SK-N-SH (cell line): ENCODE measurements around the gene GALNT4. TPM values are rescaled to one million over a fixed set of nuclear protein-coding genes. Genes with fewer than 3 reads are reported as not detected.
A peak's percentile ranks its signal among the peaks of the same experiment; 100 is the strongest.

Source experiments
- CTCF ChIA-PET: fragments of 300-600, 350-600 bp; formaldehyde crosslinking; extraction: SDS; loops from one replicate; lab custom pipeline; 2021; lab: Yijun Ruan, JAX
- POLR2A ChIA-PET: fragments of 350-600 bp; sonication (Branson Sonifier 250); formaldehyde crosslinking; extraction: SDS; loops from one replicate; lab custom pipeline; 2020; ENCODE audit warnings: antibody characterized with exemption, inconsistent platforms; lab: Yijun Ruan, JAX
- DNase-seq: peaks from one replicate; pipeline ENCODE4 v3.0.0; 2012
- H2AFZ ChIP-seq: fragments of 200-600 bp; sonication (generic); 2 replicates; pipeline ENCODE4 v1.8.1; 2016; ENCODE audit warnings: antibody characterized with exemption, mild to moderate bottlenecking, low read depth
- H3F3A ChIP-seq: fragments of 200-600 bp; sonication (generic); replicated peaks from 2 replicates; pipeline ENCODE3; 2016; ENCODE audit warnings: antibody characterized with exemption, mild to moderate bottlenecking; ENCODE audit not compliant: insufficient read depth
- H3K27ac ChIP-seq, 2 experiments: fragments of 200-500 bp in 1 of 2; fragments of 200-600 bp in 1 of 2; sonication (Bioruptor generic) in 1 of 2; sonication (generic), shearing (Covaris generic) in 1 of 2; 2 replicates each; pipeline versions ENCODE4 v1.5.1 to v1.6.1; 2014 to 2016; ENCODE audit warnings: low read depth in 2 of 2, inconsistent platforms in 1 of 2, low read length in 1 of 2, mild to moderate bottlenecking in 1 of 2, mixed read lengths in 1 of 2
- H3K27me3 ChIP-seq: fragments of 200-600 bp; sonication (generic), shearing (Covaris generic); 2 replicates; pipeline ENCODE4 v1.6.1; 2016; ENCODE audit warnings: mixed run types; ENCODE audit not compliant: insufficient read depth
- H3K36me3 ChIP-seq, 2 experiments: fragments of 200-500 bp in 1 of 2; fragments of 200-600 bp in 1 of 2; sonication (Bioruptor generic) in 1 of 2; sonication (generic) in 1 of 2; replicated peaks in 1 of 2; 2 replicates each; pipeline versions ENCODE3 to v1.5.1; 2014 to 2016; ENCODE audit warnings: low read length in 1 of 2, mild to moderate bottlenecking in 1 of 2; ENCODE audit not compliant: insufficient read depth in 2 of 2, control insufficient read depth in 1 of 2
- H3K4me1 ChIP-seq, 2 experiments: fragments of 200-500 bp in 1 of 2; fragments of 200-600 bp in 1 of 2; sonication (Bioruptor generic) in 1 of 2; sonication (generic), shearing (Covaris generic) in 1 of 2; 2 replicates each; pipeline versions ENCODE4 v1.5.1 to v1.6.1; 2014 to 2016; ENCODE audit warnings: low read depth in 1 of 2, low read length in 1 of 2, mixed run types in 1 of 2; ENCODE audit not compliant: insufficient read depth in 2 of 2, control insufficient read depth in 1 of 2
- H3K4me2 ChIP-seq: fragments of 200-600 bp; sonication (generic), shearing (Covaris generic); 2 replicates; pipeline ENCODE4 v1.6.1; 2017; ENCODE audit warnings: mixed run types
- H3K4me3 ChIP-seq, 2 experiments: fragments of 200-500 bp in 1 of 2; fragments of 200-600 bp in 1 of 2; sonication (Bioruptor generic) in 1 of 2; sonication (generic), shearing (Covaris generic) in 1 of 2; 2 replicates each; pipeline versions ENCODE4 v1.5.1 to v1.8.1; 2014 to 2016; ENCODE audit warnings: low read depth in 2 of 2, inconsistent platforms in 1 of 2, low read length in 1 of 2, mild to moderate bottlenecking in 1 of 2, mixed read lengths in 1 of 2, moderate library complexity in 1 of 2
- H3K79me2 ChIP-seq: fragments of 200-600 bp; sonication (generic); 2 replicates; pipeline ENCODE4 v1.8.1; 2017; ENCODE audit warnings: mild to moderate bottlenecking; ENCODE audit not compliant: insufficient read depth
- H3K9ac ChIP-seq: fragments of 200-600 bp; sonication (generic); 2 replicates; pipeline ENCODE4 v1.6.1; 2017; ENCODE audit warnings: mixed run types
- H3K9me2 ChIP-seq: fragments of 200-600 bp; sonication (generic); 2 replicates; pipeline ENCODE4 v1.6.1; 2017; ENCODE audit warnings: mixed run types
- H3K9me3 ChIP-seq: fragments of 200-600 bp; sonication (generic); 2 replicates; pipeline ENCODE4 v1.6.1; 2017; ENCODE audit warnings: mixed run types, mild to moderate bottlenecking, moderate library complexity
- H4K20me1 ChIP-seq: fragments of 200-600 bp; sonication (generic); 2 replicates; pipeline ENCODE4 v1.6.1; 2017; ENCODE audit warnings: mild to moderate bottlenecking, mixed run types; ENCODE audit not compliant: insufficient read depth
- CHD2 ChIP-seq: fragments of 150-350 bp; IDR thresholded peaks from 2 replicates; pipeline ENCODE4 v1.6.1; 2018; ENCODE audit warnings: low read length; ENCODE audit not compliant: partially characterized antibody
- EZH2phosphoT487 ChIP-seq: fragments of 200-600 bp; sonication (generic); IDR thresholded peaks from 2 replicates; pipeline ENCODE4 v1.6.1; 2017; ENCODE audit warnings: low read depth, mixed run types, mild to moderate bottlenecking, antibody characterized with exemption, moderate library complexity, borderline replicate concordance
- FOXM1 ChIP-seq: IDR thresholded peaks from 2 replicates; pipeline ENCODE4 v1.4.0; 2012; ENCODE audit warnings: low read depth, mild to moderate bottlenecking
- MXI1 ChIP-seq: IDR thresholded peaks from 2 replicates; pipeline ENCODE4 v1.6.1; 2012; ENCODE audit warnings: mild to moderate bottlenecking, low read depth, low read length, improper control_type of control experiment
- NFIC ChIP-seq: IDR thresholded peaks from 2 replicates; pipeline ENCODE4 v1.4.0; 2012; ENCODE audit warnings: borderline replicate concordance
- NRF1 ChIP-seq: IDR thresholded peaks from 2 replicates; pipeline ENCODE4 v1.6.1; 2012; ENCODE audit warnings: low read depth, mild to moderate bottlenecking, low read length
- POLR2AphosphoS5 ChIP-seq: IDR thresholded peaks from 2 replicates; pipeline ENCODE4 v1.6.1; 2012; ENCODE audit warnings: low read depth, low read length
- RFX5 ChIP-seq: IDR thresholded peaks from 2 replicates; pipeline ENCODE4 v1.6.1; 2012; ENCODE audit warnings: mild to moderate bottlenecking, improper control_type of control experiment, low read length
- SIN3A ChIP-seq: IDR thresholded peaks from 2 replicates; pipeline ENCODE4 v1.6.1; 2012; ENCODE audit warnings: low read depth, mild to moderate bottlenecking, low read length, moderate library complexity, borderline replicate concordance
- USF2 ChIP-seq: fragments of 150-350 bp; IDR thresholded peaks from 2 replicates; pipeline ENCODE4 v1.6.1; 2017; ENCODE audit warnings: antibody characterized with exemption, low read length, low read depth, borderline replicate concordance
- WGBS: methylation state at CpG from one replicate; pipeline ENCODE4 v1.1.6; 2017; ENCODE audit warnings: low lambda C conversion rate; 5-methylcytosine and 5-hydroxymethylcytosine counted together
- polyA plus RNA-seq, 3 experiments: library from polyadenylated mRNA; depleted of rRNA; stranded (reverse); fragments of >200 nt; gene quantifications; 2 replicates each; pipeline ENCODE4 v1.2.3, GENCODE V29; 2012
- TF ChIP-seq, protein P1 (sequence below): IDR thresholded peaks from 2 replicates; pipeline ENCODE4 v1.6.1; 2012; ENCODE audit warnings: mild to moderate bottlenecking, low read depth, low read length, moderate library complexity

The GALNT4 gene
- polyA plus RNA-seq, 1 of the 3 experiments (the other 2 are of a cell fraction), result 1.1 TPM

- TF ChIP-seq CHD2, result no peak
- no peak for TF ChIP-seq NFIC
- TF ChIP-seq SIN3A, result no peak
- TF ChIP-seq USF2, result no peak
Measured at GRCh38 chr12:89497467-89497866, 27.1 kb downstream of the GALNT4 start (continued).

GRCh38 chr12:89497005-89497404 lies 27.6 kb downstream of the GALNT4 start:
- H3F3A ChIP-seq, result peaks cover 3% of the 10 kb centered on the region
- H3K4me2 ChIP-seq, result no peak overlapping the region
- no peaks in the 10 kb centered on the region for H3K79me2 ChIP-seq
- no peak overlapping the region for H3K4me3 ChIP-seq
- WGBS, result 94% methylated on average over 4 of the region's 4 CpGs
- DNase-seq, result no peak
- H4K20me1 ChIP-seq, result no peaks in the 10 kb centered on the region
- H3K36me3 ChIP-seq, result peaks cover 0 to 3% of the 10 kb centered on the region in 2 experiments
- no peaks in the 10 kb centered on the region for H3K9me3 ChIP-seq
- POLR2A ChIA-PET, result no interaction called here
- H3K27ac ChIP-seq, result no peak overlapping the region
- no peak overlapping the region for H3K9ac ChIP-seq
- H2AFZ ChIP-seq, result no peak overlapping the region
- no peaks in the 10 kb centered on the region for H3K27me3 ChIP-seq
- no peaks in the 10 kb centered on the region for H3K4me1 ChIP-seq
- TF ChIP-seq CHD2 (no peak), RFX5 (no peak), POLR2AphosphoS5 (no peak), USF2 (no peak), EZH2phosphoT487 (no peak)
- CTCF ChIA-PET, result interaction anchor here (0.8 to 0.9 kb wide), 2 partner anchors 38 to 478 kb away, joined by 3 to 4 read pairs; no protein-coding TSS in a partner anchor
- no peaks in the 10 kb centered on the region for H3K9me2 ChIP-seq

DNA sequence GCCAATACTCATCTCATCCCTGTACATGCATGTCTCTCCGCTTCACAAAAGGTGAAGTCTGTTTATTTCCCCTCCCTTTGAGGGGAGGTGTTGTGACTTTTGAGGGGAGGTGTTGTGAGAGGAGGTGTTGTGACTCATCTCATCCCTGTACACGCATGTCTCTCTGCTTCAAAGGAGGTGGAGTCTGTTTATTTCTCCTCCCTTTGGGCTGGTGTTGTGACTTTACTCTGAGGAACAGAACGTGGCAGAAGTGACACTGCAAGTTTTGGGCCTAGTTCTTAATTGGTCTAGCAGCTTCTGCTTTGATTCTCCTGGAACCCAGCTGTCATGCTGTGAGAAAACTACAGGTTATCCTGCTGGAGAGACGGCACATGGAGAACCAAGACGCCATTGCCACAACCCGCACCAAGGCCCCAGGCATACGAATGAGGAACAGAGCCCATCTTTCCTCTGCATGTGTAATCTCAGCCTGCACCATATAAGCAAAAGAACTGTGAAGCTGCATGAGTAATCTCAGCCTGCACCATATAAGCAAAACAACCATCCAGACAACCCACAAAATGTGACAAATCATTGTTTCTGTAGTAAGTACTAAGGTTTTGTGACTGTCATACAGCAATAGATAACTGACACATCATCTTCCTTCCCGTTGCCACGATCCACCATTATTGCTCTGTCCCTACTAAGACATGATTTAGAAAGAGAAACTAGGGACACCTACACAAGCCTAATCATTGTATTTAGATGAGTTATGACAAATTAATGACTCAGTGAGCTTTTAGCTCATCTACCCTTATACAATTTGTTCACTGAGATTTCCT lies 30.0 kb downstream of the GALNT4 start:
- Histone ChIP-seq H3K4me3 (no peak overlapping the region), H4K20me1 (no peaks in the 10 kb centered on the region), H3K4me1 (no peaks in the 10 kb centered on the region), H3K9me2 (no peaks in the 10 kb centered on the region), H3K27me3 (no peaks in the 10 kb centered on the region), H3K79me2 (no peaks in the 10 kb centered on the region; the same call in 1 of the 2 replicates), H3K36me3 (peaks cover 0 to 3% of the 10 kb centered on the region in 2 experiments), H3K9me3 (no peaks in the 10 kb centered on the region), H3K9ac (no peak overlapping the region), H3F3A (peaks cover 3% of the 10 kb centered on the region), H3K27ac (peak overlapping the region in 1 of 2 experiments; percentile 3; a peak in 1 of 4 replicates), H2AFZ (no peak overlapping the region), H3K4me2 (no peak overlapping the region)
- 87% methylated on average over 9 of the region's 9 CpGs for WGBS
- ChIA-PET POLR2A (no interaction called here), CTCF (interaction anchor here (1.0 kb wide), 1 partner anchor 32 kb away, joined by 3 read pairs; no protein-coding TSS in a partner anchor)
- TF ChIP-seq NRF1, result no peak
- TF ChIP-seq POLR2AphosphoS5, result no peak
- no peak for TF ChIP-seq MXI1
- no peak for TF ChIP-seq FOXM1
- no peak for TF ChIP-seq CHD2
- TF ChIP-seq, protein P1, sequence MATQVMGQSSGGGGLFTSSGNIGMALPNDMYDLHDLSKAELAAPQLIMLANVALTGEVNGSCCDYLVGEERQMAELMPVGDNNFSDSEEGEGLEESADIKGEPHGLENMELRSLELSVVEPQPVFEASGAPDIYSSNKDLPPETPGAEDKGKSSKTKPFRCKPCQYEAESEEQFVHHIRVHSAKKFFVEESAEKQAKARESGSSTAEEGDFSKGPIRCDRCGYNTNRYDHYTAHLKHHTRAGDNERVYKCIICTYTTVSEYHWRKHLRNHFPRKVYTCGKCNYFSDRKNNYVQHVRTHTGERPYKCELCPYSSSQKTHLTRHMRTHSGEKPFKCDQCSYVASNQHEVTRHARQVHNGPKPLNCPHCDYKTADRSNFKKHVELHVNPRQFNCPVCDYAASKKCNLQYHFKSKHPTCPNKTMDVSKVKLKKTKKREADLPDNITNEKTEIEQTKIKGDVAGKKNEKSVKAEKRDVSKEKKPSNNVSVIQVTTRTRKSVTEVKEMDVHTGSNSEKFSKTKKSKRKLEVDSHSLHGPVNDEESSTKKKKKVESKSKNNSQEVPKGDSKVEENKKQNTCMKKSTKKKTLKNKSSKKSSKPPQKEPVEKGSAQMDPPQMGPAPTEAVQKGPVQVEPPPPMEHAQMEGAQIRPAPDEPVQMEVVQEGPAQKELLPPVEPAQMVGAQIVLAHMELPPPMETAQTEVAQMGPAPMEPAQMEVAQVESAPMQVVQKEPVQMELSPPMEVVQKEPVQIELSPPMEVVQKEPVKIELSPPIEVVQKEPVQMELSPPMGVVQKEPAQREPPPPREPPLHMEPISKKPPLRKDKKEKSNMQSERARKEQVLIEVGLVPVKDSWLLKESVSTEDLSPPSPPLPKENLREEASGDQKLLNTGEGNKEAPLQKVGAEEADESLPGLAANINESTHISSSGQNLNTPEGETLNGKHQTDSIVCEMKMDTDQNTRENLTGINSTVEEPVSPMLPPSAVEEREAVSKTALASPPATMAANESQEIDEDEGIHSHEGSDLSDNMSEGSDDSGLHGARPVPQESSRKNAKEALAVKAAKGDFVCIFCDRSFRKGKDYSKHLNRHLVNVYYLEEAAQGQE, result no peak
- no peak for DNase-seq
